A673 (cell line): ENCODE data around the gene NUP62. TPM values are rescaled to one million over a fixed set of nuclear protein-coding genes. Genes with fewer than 3 reads are reported as not detected.

Source experiments
- BruUV-seq: library from RNA; stranded (reverse); fragments of 400-500 nt; replicated peaks from 2 replicates; lab custom pipeline; 2021; lab: Mats Ljungman, UMichigan
- CTCF ChIA-PET: fragments of 300-600 bp; sonication (Branson Sonifier 250); formaldehyde crosslinking; loops from one replicate; lab custom pipeline; 2022; ENCODE audit warnings: antibody characterized with exemption; lab: Charles Lee
- POLR2A ChIA-PET: fragments of 300-600 bp; sonication (Branson Sonifier 250); formaldehyde crosslinking; loops from one replicate; lab custom pipeline; 2022; ENCODE audit warnings: antibody characterized with exemption; ENCODE audit not compliant: low non-redundant PET; lab: Charles Lee
- DNase-seq: peaks from one replicate; pipeline ENCODE4 v3.0.0-alpha.2; 2015; ENCODE audit warnings: low spot score
- H3K27ac ChIP-seq: fragments of 200-600 bp; sonication (generic); 2 replicates; pipeline ENCODE4 v1.5.1; 2016; ENCODE audit warnings: mixed run types, low read depth, mild to moderate bottlenecking, mixed read lengths, antibody characterized with exemption, low read length; ENCODE audit not compliant: poor library complexity, severe bottlenecking
- H3K27me3 ChIP-seq: fragments of 200-600 bp; sonication (generic); replicated peaks from 2 replicates; pipeline ENCODE4 v1.6.1; 2017; ENCODE audit warnings: mixed run types, low read depth, mild to moderate bottlenecking, mixed read lengths, antibody characterized with exemption, low read length; ENCODE audit not compliant: insufficient read depth, poor library complexity
- H3K36me3 ChIP-seq: fragments of 200-600 bp; sonication (generic); 2 replicates; pipeline ENCODE4 v1.6.1; 2016; ENCODE audit warnings: mixed run types, mild to moderate bottlenecking, mixed read lengths, antibody characterized with exemption, low read length; ENCODE audit not compliant: insufficient read depth, poor library complexity, severe bottlenecking
- H3K4me1 ChIP-seq: fragments of 200-600 bp; sonication (generic); 2 replicates; pipeline ENCODE4 v1.6.1; 2017; ENCODE audit warnings: mixed run types, mild to moderate bottlenecking, mixed read lengths, antibody characterized with exemption, low read length; ENCODE audit not compliant: insufficient read depth, poor library complexity, severe bottlenecking
- H3K4me3 ChIP-seq: fragments of 200-600 bp; sonication (generic); 2 replicates; pipeline ENCODE4 v1.5.1; 2016; ENCODE audit warnings: low read depth, mixed run types, mild to moderate bottlenecking, mixed read lengths, low read length; ENCODE audit not compliant: poor library complexity, severe bottlenecking
- H3K9me3 ChIP-seq: fragments of 200-600 bp; sonication (generic); 2 replicates; pipeline ENCODE4 v1.6.1; 2016; ENCODE audit warnings: mixed run types, low read depth, mild to moderate bottlenecking, mixed read lengths, antibody characterized with exemption, low read length; ENCODE audit not compliant: poor library complexity, severe bottlenecking
- CTCF ChIP-seq: fragments of 300-800, 200-600 bp; sonication (generic); conservative IDR thresholded peaks from 2 replicates; pipeline ENCODE4 v1.5.1; 2017; ENCODE audit warnings: low read depth, mild to moderate bottlenecking, antibody characterized with exemption, low read length, moderate library complexity, mixed read lengths
- EZH2 ChIP-seq: fragments of 200-600 bp; sonication (generic); IDR thresholded peaks from 2 replicates; pipeline ENCODE4 v1.6.1; 2017; ENCODE audit warnings: borderline replicate concordance, low read depth, mild to moderate bottlenecking, mixed read lengths, antibody characterized with exemption, low read length; ENCODE audit not compliant: poor library complexity, severe bottlenecking
- intact Hi-C: fragments of 100-400 bp; cut with micrococcal nuclease; formaldehyde crosslinking; loops from one replicate; pipeline ENCODE4 v1.10.0; 2022; ENCODE audit not compliant: unreplicated experiment
- total RNA-seq: library from RNA; stranded (reverse); gene quantifications from 2 replicates; pipeline ENCODE4 v1.2.3, GENCODE V29; 2021

Gene NUP62
- total RNA-seq, 1 experiment from 2014 or later = 98.5 TPM

GRCh38 chr19:49952479-49952836 lies 23.2 kb upstream of the NUP62 start:
- no peaks in the 10 kb centered on the region for H3K36me3 ChIP-seq
- H3K27me3 ChIP-seq = no peaks in the 10 kb centered on the region
- DNase-seq = no peak
- TF ChIP-seq EZH2 = no peak
- TF ChIP-seq CTCF = no peak
- H3K4me3 ChIP-seq = no peak overlapping the region
- no peaks in the 10 kb centered on the region for H3K9me3 ChIP-seq
- ChIA-PET POLR2A (no interaction called here), CTCF (no interaction called here)
- BruUV-seq = no TSS peak
- intact Hi-C loops = no loop called here
- H3K27ac ChIP-seq = no peak overlapping the region
- H3K4me1 ChIP-seq = no peaks in the 10 kb centered on the region

GRCh38 chr19:49951806-49952478 lies 22.6 kb upstream of the NUP62 start:
- ChIA-PET CTCF (no interaction called here), POLR2A (no interaction called here)
- Histone ChIP-seq H3K36me3 (no peaks in the 10 kb centered on the region), H3K9me3 (no peaks in the 10 kb centered on the region), H3K27me3 (no peaks in the 10 kb centered on the region), H3K27ac (no peak overlapping the region), H3K4me1 (no peaks in the 10 kb centered on the region), H3K4me3 (no peak overlapping the region)
- DNase-seq = no peak
- TF ChIP-seq EZH2 = no peak
- TF ChIP-seq CTCF = no peak
- intact Hi-C loops = no loop called here
- no TSS peak for BruUV-seq

GRCh38 chr19:49950956-49951526 lies 21.7 kb upstream of the NUP62 start:
- H3K9me3 ChIP-seq = no peaks in the 10 kb centered on the region
- POLR2A ChIA-PET = no interaction called here
- no peaks in the 10 kb centered on the region for H3K36me3 ChIP-seq
- H3K4me3 ChIP-seq = no peak overlapping the region
- no peak for TF ChIP-seq EZH2
- no peak for TF ChIP-seq CTCF
- intact Hi-C loops = no loop called here
- CTCF ChIA-PET = no interaction called here
- H3K4me1 ChIP-seq = no peaks in the 10 kb centered on the region
- no peak overlapping the region for H3K27ac ChIP-seq
- H3K27me3 ChIP-seq = no peaks in the 10 kb centered on the region
- no TSS peak for BruUV-seq
- DNase-seq = no peak
